ENCODE measurements around the gene RPS28. TPM values are rescaled to one million over a fixed set of nuclear protein-coding genes. Genes with fewer than 3 reads are reported as not detected.

The RPS28 gene
- total and polyA plus RNA-seq, 10 donors, result 356 to 2,442 (median 1,570) TPM

DNA sequence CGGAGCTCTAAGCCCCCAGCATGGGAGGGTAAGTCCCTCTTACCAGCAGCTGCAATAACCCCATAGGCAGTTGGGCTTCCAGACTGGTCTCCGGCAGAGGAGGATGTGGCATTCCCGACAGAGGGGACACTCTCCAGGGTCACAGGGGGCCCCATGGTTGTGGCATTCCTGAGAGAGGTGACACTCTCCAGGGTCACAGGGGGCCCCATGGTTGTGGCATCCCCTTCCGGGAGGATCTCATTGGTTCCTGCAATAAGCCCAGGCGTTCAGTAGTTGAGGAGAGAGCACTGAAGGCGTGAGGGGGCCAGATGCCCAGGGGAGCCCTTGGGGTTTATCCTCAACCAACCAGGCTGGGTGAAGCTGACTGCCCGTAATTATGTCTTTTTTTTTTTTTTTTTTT, 18.6 kb upstream of the RPS28 start:
- peaks cover 8 to 50% (median 28%) of the 10 kb centered on the region in 6 donors for H3K4me1 ChIP-seq
- no peak overlapping the region for H3K4me3 ChIP-seq
- intact Hi-C loops (cut with DNase I; ENCODE audit: low total_unique reads), result no loop called here
- 74 to 86% (median 81%) methylated on average over 7 of the region's 7 CpGs for WGBS, 5 donors
- H3K27ac ChIP-seq, result peak overlapping the region in 1 of 8 donors; percentile 13
- TF ChIP-seq CTCF (IDR thresholded peaks at IDR 0.05 in 8 of 11, conservative IDR thresholded peaks at IDR 0.05 in 3 of 11) (no peak), POLR2A (IDR thresholded peaks at IDR 0.05) (no peak), POLR2AphosphoS5 (IDR thresholded peaks at IDR 0.05) (no peak)
- no peaks in the 10 kb centered on the region for H3K9me3 ChIP-seq
- H3K36me3 ChIP-seq, result peaks cover 0 to 36% (median 11%) of the 10 kb centered on the region in 6 donors
- DNase-seq, result peak; percentile 38
- no peaks in the 10 kb centered on the region for H3K27me3 ChIP-seq (replicated peaks in 1 of 7)

DNA sequence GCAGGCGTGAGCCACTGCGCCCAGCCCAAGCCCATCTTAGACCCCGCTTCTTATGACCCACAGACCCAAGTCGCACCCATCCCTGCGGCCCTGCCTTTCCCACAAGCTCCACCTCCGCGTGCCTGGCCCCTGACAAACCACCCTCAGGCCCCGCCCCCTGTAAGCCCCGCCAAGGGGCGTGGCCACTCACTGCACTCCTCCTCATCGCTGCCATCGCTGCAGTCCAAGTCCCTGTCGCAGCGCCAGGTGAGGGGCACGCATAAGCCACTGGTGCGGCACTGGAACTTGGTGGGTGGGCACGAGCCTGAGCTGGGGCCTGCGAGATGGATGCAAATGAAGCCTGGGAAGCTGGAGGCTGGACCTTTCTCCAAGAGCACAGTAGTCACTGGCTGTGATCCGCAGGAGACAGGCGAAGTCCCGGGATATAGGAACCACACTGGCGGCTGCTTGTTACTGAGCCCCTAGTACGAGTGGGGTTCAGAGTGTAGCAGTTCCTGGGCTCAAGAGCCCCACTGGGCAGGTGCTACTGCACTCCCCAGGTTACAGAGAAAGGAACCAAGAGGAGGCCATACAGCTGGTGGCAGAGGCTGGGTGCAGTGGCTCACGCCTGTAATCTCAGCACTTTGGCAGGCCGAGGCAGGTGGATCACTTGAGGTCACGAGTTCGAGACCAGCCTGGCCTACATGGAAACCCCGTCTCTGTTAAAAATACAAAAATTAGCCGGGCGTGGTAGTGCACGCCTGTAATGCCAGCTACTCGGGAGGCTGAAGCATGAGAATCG, 16.3 kb upstream of the RPS28 start:
- DNase-seq, result peak; percentile 81
- H3K27me3 ChIP-seq (replicated peaks in 1 of 7), result no peaks in the 10 kb centered on the region
- peaks cover 8 to 72% (median 48%) of the 10 kb centered on the region in 6 donors for H3K4me1 ChIP-seq
- no peak for TF ChIP-seq CTCF (IDR thresholded peaks at IDR 0.05 in 8 of 11, conservative IDR thresholded peaks at IDR 0.05 in 3 of 11)
- TF ChIP-seq POLR2A (IDR thresholded peaks at IDR 0.05), result no peak
- TF ChIP-seq POLR2AphosphoS5 (IDR thresholded peaks at IDR 0.05), result peak in 2 of 3 donors; percentile 48
- peak overlapping the region in 5 of 8 donors; percentile 8 to 88 (median 85) for H3K27ac ChIP-seq
- no peak overlapping the region for H3K4me3 ChIP-seq
- WGBS, 5 donors, result 80 to 85% (median 84%) methylated on average over 33 of the region's 33 CpGs
- no peaks in the 10 kb centered on the region for H3K9me3 ChIP-seq
- H3K36me3 ChIP-seq, result peaks cover 0 to 46% (median 13%) of the 10 kb centered on the region in 6 donors
- intact Hi-C loops (cut with DNase I; ENCODE audit: low total_unique reads), result no loop called here

DNA sequence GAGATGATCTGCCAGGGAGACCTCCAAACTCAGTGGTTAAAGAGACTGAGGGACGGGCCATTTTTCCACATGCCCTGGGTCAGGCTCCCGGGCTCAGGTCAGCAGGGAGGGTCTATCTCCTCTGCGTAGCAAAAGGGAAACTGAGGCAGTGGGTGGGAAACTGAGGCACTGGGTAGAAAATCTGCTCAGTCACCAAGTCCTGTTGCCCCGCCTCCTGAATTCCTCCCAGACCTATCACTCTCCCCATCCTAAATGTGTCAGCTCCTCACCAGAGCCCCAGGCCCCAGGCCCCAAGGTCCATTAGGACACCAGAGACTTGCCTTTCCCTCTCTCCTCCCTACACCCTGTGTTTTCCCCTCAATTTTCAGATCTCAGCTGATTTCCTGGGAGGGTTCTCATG, 15.5 kb upstream of the RPS28 start:
- Histone ChIP-seq H3K9me3 (no peaks in the 10 kb centered on the region), H3K27me3 (replicated peaks in 1 of 7) (no peaks in the 10 kb centered on the region), H3K4me3 (peak overlapping the region in 2 of 8 donors; percentile 71 to 81), H3K36me3 (peaks cover 0 to 54% (median 17%) of the 10 kb centered on the region in 6 donors), H3K27ac (peak overlapping the region in 7 of 8 donors; percentile 15 to 88 (median 82)), H3K4me1 (peaks cover 8 to 77% (median 50%) of the 10 kb centered on the region in 6 donors)
- WGBS, 5 donors, result 61 to 88% (median 79%) methylated on average over 4 of the region's 4 CpGs
- DNase-seq, result peak; percentile 12
- intact Hi-C loops (cut with DNase I; ENCODE audit: low total_unique reads), result no loop called here
- TF ChIP-seq POLR2A (IDR thresholded peaks at IDR 0.05), result no peak
- TF ChIP-seq POLR2AphosphoS5 (IDR thresholded peaks at IDR 0.05), result no peak
- no peak for TF ChIP-seq CTCF (IDR thresholded peaks at IDR 0.05 in 8 of 11, conservative IDR thresholded peaks at IDR 0.05 in 3 of 11)

Measured in spleen (tissue), 11 donors.